HL-60 (cell line): ENCODE data around the gene PARS2.

Experiments
- CTCF ChIP-seq: IDR thresholded peaks from one replicate; pipeline ENCODE4 v1.5.1; 2011; ENCODE audit warnings: low read length, control low read depth, inconsistent platforms; ENCODE audit not compliant: insufficient read depth
- GABPA ChIP-seq: IDR thresholded peaks from 2 replicates; pipeline ENCODE4 v1.6.1; 2012; ENCODE audit warnings: low read depth

GRCh38 chr1:54767526-54767925 is 3.2 kb upstream of the PARS2 start:
- TF ChIP-seq CTCF (no peak), GABPA (no peak)
